C4-2B (cell line): ENCODE data around the gene GAS7.

ENCODE experiments used
- H3K27ac ChIP-seq: fragments of 450-650 bp; 2 replicates; pipeline ENCODE4 v1.5.1; 2017
- ZFX ChIP-seq: fragments of 450-650 bp; IDR thresholded peaks from 2 replicates; pipeline ENCODE4 v1.6.1; 2017
- TF ChIP-seq, protein P1 (sequence below): fragments of 450-650 bp; conservative IDR thresholded peaks from 2 replicates; pipeline ENCODE4 v1.5.1; 2017; ENCODE audit warnings: mild to moderate bottlenecking

The GAS7 gene

GRCh38 chr17:10116267-10116666 is 82.1 kb downstream of the GAS7 start:
- no peak overlapping the region for H3K27ac ChIP-seq
- TF ChIP-seq, protein P1, sequence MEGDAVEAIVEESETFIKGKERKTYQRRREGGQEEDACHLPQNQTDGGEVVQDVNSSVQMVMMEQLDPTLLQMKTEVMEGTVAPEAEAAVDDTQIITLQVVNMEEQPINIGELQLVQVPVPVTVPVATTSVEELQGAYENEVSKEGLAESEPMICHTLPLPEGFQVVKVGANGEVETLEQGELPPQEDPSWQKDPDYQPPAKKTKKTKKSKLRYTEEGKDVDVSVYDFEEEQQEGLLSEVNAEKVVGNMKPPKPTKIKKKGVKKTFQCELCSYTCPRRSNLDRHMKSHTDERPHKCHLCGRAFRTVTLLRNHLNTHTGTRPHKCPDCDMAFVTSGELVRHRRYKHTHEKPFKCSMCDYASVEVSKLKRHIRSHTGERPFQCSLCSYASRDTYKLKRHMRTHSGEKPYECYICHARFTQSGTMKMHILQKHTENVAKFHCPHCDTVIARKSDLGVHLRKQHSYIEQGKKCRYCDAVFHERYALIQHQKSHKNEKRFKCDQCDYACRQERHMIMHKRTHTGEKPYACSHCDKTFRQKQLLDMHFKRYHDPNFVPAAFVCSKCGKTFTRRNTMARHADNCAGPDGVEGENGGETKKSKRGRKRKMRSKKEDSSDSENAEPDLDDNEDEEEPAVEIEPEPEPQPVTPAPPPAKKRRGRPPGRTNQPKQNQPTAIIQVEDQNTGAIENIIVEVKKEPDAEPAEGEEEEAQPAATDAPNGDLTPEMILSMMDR = no peak
- TF ChIP-seq ZFX = no peak

DNA sequence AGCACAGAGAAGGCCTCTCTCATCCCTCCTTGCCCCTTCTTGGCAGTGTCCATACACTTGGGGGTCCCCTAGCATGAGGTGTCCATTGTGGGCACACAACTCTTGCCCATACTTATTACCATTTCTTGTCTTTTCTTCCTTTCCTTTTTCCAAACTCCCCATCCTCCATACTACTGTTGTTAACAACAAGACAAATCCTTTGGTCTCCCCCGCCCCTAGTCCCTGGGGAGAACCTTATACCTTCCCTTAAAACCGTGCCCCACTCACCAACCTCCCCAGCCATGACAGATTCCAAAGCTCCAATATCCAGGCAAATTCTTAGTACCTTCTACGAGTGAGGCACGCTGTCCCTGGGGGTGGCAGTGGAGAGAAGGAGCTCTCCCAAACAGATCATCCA is 82.9 kb downstream of the GAS7 start:
- no peak for TF ChIP-seq ZFX
- TF ChIP-seq, protein P1 = no peak
- H3K27ac ChIP-seq = no peak overlapping the region

GRCh38 chr17:10114931-10115535 is 83.4 kb downstream of the GAS7 start:
- TF ChIP-seq, protein P1 = no peak
- TF ChIP-seq ZFX = no peak
- no peak overlapping the region for H3K27ac ChIP-seq

- H3K27ac ChIP-seq = no peak overlapping the region
- TF ChIP-seq ZFX = no peak
- TF ChIP-seq, protein P1 = no peak
These were observed 85.4 kb downstream of the GAS7 start for GRCh38 chr17:10112962-10113361.

DNA sequence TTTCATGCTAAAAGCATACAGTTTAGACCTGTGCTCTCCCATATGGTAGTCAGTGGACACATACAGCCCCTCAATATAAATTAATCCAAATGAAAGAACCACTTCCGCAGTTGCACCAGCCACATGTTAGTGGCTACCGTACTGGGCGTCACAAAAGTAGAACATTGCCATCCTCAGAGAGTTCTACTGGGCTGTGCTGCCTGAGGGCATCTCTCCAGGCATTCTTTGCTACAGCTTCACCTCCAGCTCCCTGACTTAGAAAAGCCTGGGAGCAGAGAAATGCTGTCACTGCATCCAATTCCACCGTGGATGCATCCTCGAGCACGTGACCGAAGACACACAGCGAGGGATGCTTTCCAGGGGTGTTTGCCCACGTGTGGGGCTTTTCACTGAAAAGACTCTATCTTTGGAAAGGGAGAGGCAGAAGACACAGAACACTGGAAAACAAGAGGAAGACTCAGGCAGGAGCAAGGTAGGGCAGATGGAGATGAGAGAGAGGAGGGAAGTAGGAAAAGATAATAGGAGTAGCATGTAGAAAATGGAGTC is 86.4 kb downstream of the GAS7 start:
- H3K27ac ChIP-seq = no peak overlapping the region
- TF ChIP-seq ZFX = no peak
- TF ChIP-seq, protein P1 = no peak

DNA sequence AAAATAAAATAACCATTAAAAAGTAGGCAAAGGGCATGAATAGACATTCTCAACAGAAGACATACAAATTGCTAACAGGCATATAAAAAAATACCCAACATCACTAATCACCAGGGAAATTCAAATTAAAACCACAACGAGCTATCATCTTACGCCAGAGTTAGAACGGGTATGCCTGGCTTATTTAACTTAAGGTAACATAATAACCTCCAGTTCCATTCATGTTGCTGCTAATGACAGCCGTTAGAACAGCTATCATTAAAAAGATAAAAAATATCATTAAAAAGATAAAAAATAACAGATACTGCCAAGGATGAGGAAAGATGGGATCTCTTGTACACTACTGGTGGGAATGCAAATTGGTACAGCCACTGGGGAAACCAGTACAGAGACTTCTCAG is 89.3 kb downstream of the GAS7 start:
- H3K27ac ChIP-seq = no peak overlapping the region
- TF ChIP-seq, protein P1 = no peak
- TF ChIP-seq ZFX = no peak

GRCh38 chr17:10107316-10108165 is 90.9 kb downstream of the GAS7 start:
- no peak overlapping the region for H3K27ac ChIP-seq
- no peak for TF ChIP-seq ZFX
- TF ChIP-seq, protein P1 = no peak
